Panc1 (cell line): Measurements from ENCODE around the gene WDR17. TPM values are rescaled to one million over a fixed set of nuclear protein-coding genes. Genes with fewer than 3 reads are reported as not detected.

Experiments
- ATAC-seq: fragments of 200-7000 bp; cut with Tn5 transposase; 2 replicates; pipeline ENCODE4 v1.9.1; 2020; ENCODE audit warnings: mild to moderate bottlenecking, moderate library complexity
- BruUV-seq: library from RNA; stranded (reverse); fragments of 400-500 nt; replicated peaks from 2 replicates; lab custom pipeline; 2021; lab: Mats Ljungman, UMichigan
- CTCF ChIA-PET: fragments of 300-600 bp; sonication (Branson Sonifier 250); formaldehyde crosslinking; loops from one replicate; lab custom pipeline; 2022; ENCODE audit warnings: antibody characterized with exemption; lab: Charles Lee
- POLR2A ChIA-PET: fragments of 300-600 bp; sonication (Branson Sonifier 250); formaldehyde crosslinking; loops from one replicate; lab custom pipeline; 2022; ENCODE audit warnings: antibody characterized with exemption; lab: Charles Lee
- DNase-seq: peaks from one replicate; pipeline ENCODE4 v3.0.0-alpha.2; 2010; ENCODE audit warnings: low read depth, low spot score
- H3K27ac ChIP-seq: 2 replicates; pipeline ENCODE4 v1.5.1; 2011; ENCODE audit warnings: mild to moderate bottlenecking, low read length, inconsistent platforms
- H3K27me3 ChIP-seq: fragments of 200-500 bp; sonication (Bioruptor generic); 2 replicates; pipeline ENCODE4 v1.6.0; 2014; ENCODE audit warnings: low read length, inconsistent platforms; ENCODE audit not compliant: control insufficient read depth, insufficient read depth
- H3K36me3 ChIP-seq: fragments of 200-500 bp; sonication (Bioruptor generic); 2 replicates; pipeline ENCODE4 v1.5.1; 2014; ENCODE audit warnings: inconsistent platforms, mild to moderate bottlenecking, low read length, moderate library complexity; ENCODE audit not compliant: control insufficient read depth, insufficient read depth
- H3K4me1 ChIP-seq: 2 replicates; pipeline ENCODE4 v1.5.1; 2011; ENCODE audit warnings: inconsistent platforms, mild to moderate bottlenecking, low read length, moderate library complexity; ENCODE audit not compliant: control insufficient read depth, insufficient read depth
- H3K4me3 ChIP-seq, 2 experiments: 2 replicates each; pipeline ENCODE4 v1.5.1; 2011 to 2012; ENCODE audit warnings: low read depth in 2 of 2, low read length in 2 of 2, mild to moderate bottlenecking in 2 of 2, inconsistent platforms in 1 of 2, moderate library complexity in 1 of 2
- H3K9me3 ChIP-seq: fragments of 200-500 bp; sonication (Bioruptor generic); 2 replicates; pipeline ENCODE4 v1.5.1; 2014; ENCODE audit warnings: low read depth, mild to moderate bottlenecking, inconsistent platforms, low read length, moderate library complexity; ENCODE audit not compliant: control insufficient read depth, insufficient read depth
- POLR2AphosphoS5 ChIP-seq: IDR thresholded peaks from 2 replicates; pipeline ENCODE4 v1.6.1; 2012; ENCODE audit warnings: mild to moderate bottlenecking, low read depth, low read length, moderate library complexity
- REST ChIP-seq, 2 experiments: IDR thresholded peaks; 2 replicates each; pipeline ENCODE4 v1.6.1; 2011 to 2012; ENCODE audit warnings: low read depth in 2 of 2, control low read depth in 1 of 2, low read length in 1 of 2, mild to moderate bottlenecking in 1 of 2, moderate library complexity in 1 of 2; ENCODE audit not compliant: insufficient read depth in 1 of 2
- SIN3A ChIP-seq: IDR thresholded peaks from 2 replicates; pipeline ENCODE4 v1.6.1; 2012; ENCODE audit warnings: low read depth, mild to moderate bottlenecking, low read length, moderate library complexity, borderline replicate concordance; ENCODE audit not compliant: insufficient read depth
- TCF7L2 ChIP-seq: IDR thresholded peaks from 2 replicates; pipeline ENCODE4 v1.6.1; 2011; ENCODE audit warnings: mild to moderate bottlenecking, low read depth, low read length, inconsistent platforms
- in situ Hi-C: cut with HindIII; loops from 2 replicates; pipeline ENCODE4 v1.10.0; 2016; ENCODE audit warnings: low sequenced_read_pairs, low pct_unique_long_range_greater_than_20kb
- intact Hi-C: fragments of 100-400 bp; cut with micrococcal nuclease; formaldehyde crosslinking; loops from one replicate; pipeline ENCODE4 v1.10.0; 2022; ENCODE audit not compliant: unreplicated experiment
- total RNA-seq: library from RNA; stranded (reverse); gene quantifications from one replicate; pipeline ENCODE4 v1.2.1, GENCODE V29; 2021; ENCODE audit not compliant: unreplicated experiment
- TF ChIP-seq, protein P1 (sequence below): fragments of 450-650 bp; IDR thresholded peaks from 2 replicates; pipeline ENCODE4 v1.5.1; 2017; ENCODE audit warnings: mild to moderate bottlenecking

The WDR17 gene
- total RNA-seq, 1 experiment from 2014 or later, result 4.2 TPM

- Histone ChIP-seq H3K27ac (no peak overlapping the region), H3K4me3 (no peak overlapping the region), H3K4me1 (no peaks in the 10 kb centered on the region), H3K9me3 (no peaks in the 10 kb centered on the region), H3K27me3 (no peaks in the 10 kb centered on the region), H3K36me3 (no peaks in the 10 kb centered on the region)
- ChIA-PET POLR2A (no interaction called here), CTCF (no interaction called here)
- intact Hi-C loops (no loop called here), in situ Hi-C loops (no loop called here)
- TF ChIP-seq, protein P1, sequence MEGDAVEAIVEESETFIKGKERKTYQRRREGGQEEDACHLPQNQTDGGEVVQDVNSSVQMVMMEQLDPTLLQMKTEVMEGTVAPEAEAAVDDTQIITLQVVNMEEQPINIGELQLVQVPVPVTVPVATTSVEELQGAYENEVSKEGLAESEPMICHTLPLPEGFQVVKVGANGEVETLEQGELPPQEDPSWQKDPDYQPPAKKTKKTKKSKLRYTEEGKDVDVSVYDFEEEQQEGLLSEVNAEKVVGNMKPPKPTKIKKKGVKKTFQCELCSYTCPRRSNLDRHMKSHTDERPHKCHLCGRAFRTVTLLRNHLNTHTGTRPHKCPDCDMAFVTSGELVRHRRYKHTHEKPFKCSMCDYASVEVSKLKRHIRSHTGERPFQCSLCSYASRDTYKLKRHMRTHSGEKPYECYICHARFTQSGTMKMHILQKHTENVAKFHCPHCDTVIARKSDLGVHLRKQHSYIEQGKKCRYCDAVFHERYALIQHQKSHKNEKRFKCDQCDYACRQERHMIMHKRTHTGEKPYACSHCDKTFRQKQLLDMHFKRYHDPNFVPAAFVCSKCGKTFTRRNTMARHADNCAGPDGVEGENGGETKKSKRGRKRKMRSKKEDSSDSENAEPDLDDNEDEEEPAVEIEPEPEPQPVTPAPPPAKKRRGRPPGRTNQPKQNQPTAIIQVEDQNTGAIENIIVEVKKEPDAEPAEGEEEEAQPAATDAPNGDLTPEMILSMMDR, result no peak
- TF ChIP-seq POLR2AphosphoS5 (no peak), SIN3A (no peak), REST (IDR thresholded peaks at IDR 0.05; ENCODE audit: insufficient read depth in 1 of 2, low read depth in 2 of 2, low read length in 1 of 2) (no peak), TCF7L2 (no peak)
- ATAC-seq (no peak), DNase-seq (no peak)
- no TSS peak for BruUV-seq
Observed at GRCh38 chr4:176107695-176108094, 42.1 kb downstream of the WDR17 start.

- H3K27ac ChIP-seq, result no peak overlapping the region
- no peaks in the 10 kb centered on the region for H3K27me3 ChIP-seq
- TF ChIP-seq SIN3A (no peak), POLR2AphosphoS5 (no peak), REST (IDR thresholded peaks at IDR 0.05; ENCODE audit: insufficient read depth in 1 of 2, low read depth in 2 of 2, low read length in 1 of 2) (no peak)
- TF ChIP-seq, protein P1, result peak; percentile 70
- no peaks in the 10 kb centered on the region for H3K9me3 ChIP-seq
- intact Hi-C loops (no loop called here), in situ Hi-C loops (no loop called here)
- CTCF ChIA-PET, result interaction anchor here (0.6 kb wide), 1 partner anchor 560 kb away, joined by 6 read pairs; no protein-coding TSS in a partner anchor
- no peak overlapping the region for H3K4me3 ChIP-seq
- no peak for ATAC-seq
- POLR2A ChIA-PET, result no interaction called here
- BruUV-seq, result no TSS peak
- H3K4me1 ChIP-seq, result no peaks in the 10 kb centered on the region
- no peak for DNase-seq
- no peaks in the 10 kb centered on the region for H3K36me3 ChIP-seq
Observed at GRCh38 chr4:176123710-176124407, 58.2 kb downstream of the WDR17 start.
